GM12878 (cell line): Measurements from ENCODE around the gene ADCYAP1. TPM values are rescaled to one million over a fixed set of nuclear protein-coding genes. Genes with fewer than 3 reads are reported as not detected.

Experiments used
- ATAC-seq: fragments of 200-7000 bp; cut with Tn5 transposase; 3 replicates; pipeline ENCODE4 v1.9.1; 2020; ENCODE audit warnings: mild to moderate bottlenecking, moderate library complexity
- BruUV-seq: library from RNA; stranded (reverse); fragments of 400-500 nt; replicated peaks from 2 replicates; lab custom pipeline; 2021; lab: Mats Ljungman, UMichigan
- CTCF ChIA-PET: fragments of 300-600 bp; sonication (Branson Sonifier 250); formaldehyde crosslinking; extraction: SDS; loops from one replicate; lab custom pipeline; 2021; ENCODE audit warnings: inconsistent platforms; lab: Yijun Ruan, JAX
- POLR2A ChIA-PET: fragments of 350-600 bp; formaldehyde crosslinking; extraction: SDS; loops from one replicate; lab custom pipeline; 2021; ENCODE audit warnings: inconsistent platforms; lab: Charles Lee
- RAD21 ChIA-PET: fragments of 300-600 bp; sonication (Branson Sonifier 250); formaldehyde crosslinking; loops from one replicate; lab custom pipeline; 2023; ENCODE audit warnings: antibody characterized with exemption; ENCODE audit not compliant: unreplicated experiment; lab: Charles Lee
- SMC1A ChIA-PET: fragments of 300-600 bp; sonication (Branson Sonifier 250); formaldehyde crosslinking; loops from one replicate; lab custom pipeline; 2023; ENCODE audit not compliant: unreplicated experiment, uncharacterized antibody; lab: Charles Lee
- DNase-seq: peaks from one replicate; pipeline ENCODE4 v3.0.0-alpha.2; 2011; ENCODE audit warnings: low read depth, low spot score
- FAIRE-seq: peaks from 3 replicates; lab custom pipeline; 2011; peaks lifted over from hg19 to GRCh38; lab: Jason Lieb, UNC
- H2AFZ ChIP-seq: 2 replicates; pipeline ENCODE4 v1.6.0; 2011; ENCODE audit warnings: low read depth, low read length, control low read depth; ENCODE audit not compliant: control insufficient read depth
- H3K27ac ChIP-seq: 2 replicates; pipeline ENCODE4 v1.5.1; 2011; ENCODE audit warnings: control low read depth; ENCODE audit not compliant: control insufficient read depth, insufficient read depth
- H3K27me3 ChIP-seq, 2 experiments: replicated peaks in 1 of 2; 2 replicates each; pipeline versions ENCODE4 v1.6.0 to v1.6.1; 2011; ENCODE audit warnings: low read length in 1 of 2; ENCODE audit not compliant: control insufficient read depth in 2 of 2, insufficient read depth in 2 of 2
- H3K36me3 ChIP-seq, 2 experiments: 2 replicates each; pipeline ENCODE4 v1.5.1; 2011; ENCODE audit warnings: low read length in 1 of 2; ENCODE audit not compliant: control insufficient read depth in 2 of 2, insufficient read depth in 2 of 2
- H3K4me1 ChIP-seq: 2 replicates; pipeline ENCODE4 v1.6.1; 2011; ENCODE audit warnings: mild to moderate bottlenecking, low read length, moderate library complexity, mixed read lengths; ENCODE audit not compliant: control insufficient read depth, insufficient read depth
- H3K4me2 ChIP-seq: 2 replicates; pipeline ENCODE4 v1.6.0; 2011; ENCODE audit warnings: control low read depth; ENCODE audit not compliant: control insufficient read depth, insufficient read depth
- H3K4me3 ChIP-seq: fragments of 200-600 bp; sonication (generic); 2 replicates; pipeline ENCODE4 v1.5.1; 2016
- H3K79me2 ChIP-seq: 2 replicates; pipeline ENCODE4 v1.6.0; 2011; ENCODE audit warnings: low read length; ENCODE audit not compliant: control insufficient read depth, insufficient read depth
- H3K9ac ChIP-seq: 2 replicates; pipeline ENCODE4 v1.8.0; 2011; ENCODE audit warnings: low read length, control low read depth, mixed read lengths; ENCODE audit not compliant: control insufficient read depth, insufficient read depth
- H3K9me3 ChIP-seq: replicated peaks from 3 replicates; pipeline ENCODE4 v1.5.1; 2011; ENCODE audit warnings: mild to moderate bottlenecking, low read length; ENCODE audit not compliant: control insufficient read depth, insufficient read depth
- H4K20me1 ChIP-seq: 2 replicates; pipeline ENCODE4 v1.6.0; 2011; ENCODE audit not compliant: control insufficient read depth, insufficient read depth
- CBX5 ChIP-seq: sonication (generic); IDR thresholded peaks from 2 replicates; pipeline ENCODE4 v1.6.1; 2016; ENCODE audit warnings: low read depth, moderate library complexity, mild to moderate bottlenecking, inconsistent platforms
- DPF2 ChIP-seq: fragments of 450-650 bp; IDR thresholded peaks from 2 replicates; pipeline ENCODE4 v1.6.1; 2017; ENCODE audit warnings: mild to moderate bottlenecking
- HCFC1 ChIP-seq: fragments of 150-350 bp; IDR thresholded peaks from 2 replicates; pipeline ENCODE4 v1.6.1; 2014; ENCODE audit warnings: low read length
- IRF5 ChIP-seq: fragments of 450-650 bp; IDR thresholded peaks from 2 replicates; pipeline ENCODE4 v1.6.1; 2017; ENCODE audit warnings: borderline replicate concordance
- LARP7 ChIP-seq: fragments of 450-650 bp; IDR thresholded peaks from 2 replicates; pipeline ENCODE4 v1.6.1; 2017; ENCODE audit warnings: mild to moderate bottlenecking
- MYC ChIP-seq: IDR thresholded peaks from 2 replicates; pipeline ENCODE4 v1.6.1; 2011; ENCODE audit warnings: mild to moderate bottlenecking, low read length, moderate library complexity, inconsistent platforms; ENCODE audit not compliant: insufficient read depth, insufficient replicate concordance, insufficient read length, severe bottlenecking
- NFXL1 ChIP-seq: fragments of 450-650 bp; IDR thresholded peaks from 2 replicates; pipeline ENCODE4 v1.6.1; 2017; ENCODE audit warnings: antibody characterized with exemption, mild to moderate bottlenecking, borderline replicate concordance
- NR2C2 ChIP-seq: IDR thresholded peaks from 2 replicates; pipeline ENCODE4 v1.6.1; 2011; ENCODE audit warnings: borderline replicate concordance, low read depth; ENCODE audit not compliant: control insufficient read depth, insufficient read length
- SMAD1 ChIP-seq: fragments of 450-650 bp; IDR thresholded peaks from 2 replicates; pipeline ENCODE4 v1.6.1; 2018; ENCODE audit warnings: mild to moderate bottlenecking, low read depth; ENCODE audit not compliant: partially characterized antibody
- TARDBP ChIP-seq: IDR thresholded peaks from 2 replicates; pipeline ENCODE4 v1.6.1; 2016; ENCODE audit warnings: borderline replicate concordance
- TCF3 ChIP-seq: IDR thresholded peaks from 2 replicates; pipeline ENCODE4 v1.6.1; 2012; ENCODE audit warnings: low read depth, mild to moderate bottlenecking, low read length, borderline replicate concordance; ENCODE audit not compliant: insufficient read depth
- USF2 ChIP-seq: IDR thresholded peaks from 2 replicates; pipeline ENCODE4 v1.6.1; 2011; ENCODE audit warnings: low read depth, low read length, improper control_type of control experiment, borderline replicate concordance
- YBX1 ChIP-seq: fragments of 450-650 bp; IDR thresholded peaks from 2 replicates; pipeline ENCODE4 v1.6.1; 2016; ENCODE audit warnings: antibody characterized with exemption
- ZBED1 ChIP-seq: IDR thresholded peaks from 2 replicates; pipeline ENCODE4 v1.6.1; 2016; ENCODE audit warnings: borderline replicate concordance
- ZNF622 ChIP-seq: fragments of 450-650 bp; IDR thresholded peaks from 2 replicates; pipeline ENCODE4 v1.6.1; 2017; ENCODE audit warnings: mild to moderate bottlenecking, inconsistent platforms
- WGBS: methylation state at CpG from one replicate; pipeline ENCODE4 v1.1.6; 2016; ENCODE audit warnings: low lambda C conversion rate; ENCODE audit not compliant: insufficient replicate concordance, insufficient coverage; ENCODE audit errors: missing lambda C conversion rate; 5-methylcytosine and 5-hydroxymethylcytosine counted together
- in situ Hi-C: fragments of 300-500 bp; cut with MboI; formaldehyde crosslinking; loops from 9 replicates; pipeline ENCODE4 v1.14.3; 2018; ENCODE audit warnings: mixed read lengths
- intact Hi-C: fragments of 100-400 bp; cut with micrococcal nuclease; formaldehyde crosslinking; loops from one replicate; pipeline ENCODE4 v1.14.2; 2022; ENCODE audit not compliant: unreplicated experiment
- polyA plus RNA-seq, 11 experiments: library from polyadenylated mRNA; depleted of rRNA in 4 of 11; unstranded in 6 of 11; stranded (reverse) in 5 of 11; fragments of >200 nt; fragmentation: Nextera tagmentation in 4 of 11; fragmentation: Illumina TruSeq in 1 of 11; extraction: Ambion mirVana in 4 of 11; extraction: Trizol in 1 of 11; gene quantifications; 1 replicate in 1 of 11; 2 replicates in 10 of 11; pipeline versions ENCODE4 v1.2.1 to v1.2.3, GENCODE V29; 2011 to 2016; ENCODE audit warnings: inconsistent platforms in 2 of 11, missing spikeins in 2 of 11, low read depth in 1 of 11
- total RNA-seq, 4 experiments: library from RNA; depleted of rRNA in 3 of 4; stranded (reverse); fragments of >200 nt in 3 of 4; fragmentation: Illumina TruSeq in 1 of 4; extraction: Trizol in 1 of 4; gene quantifications; 2 replicates each; pipeline versions ENCODE4 v1.2.1 to v1.2.3, GENCODE V29; 2013 to 2021
- TF ChIP-seq, protein P1 (sequence below): IDR thresholded peaks from 2 replicates; pipeline ENCODE4 v1.6.1; 2012; ENCODE audit warnings: low read depth, low read length, improper control_type of control experiment
- TF ChIP-seq, protein P2 (sequence below): fragments of 450-650 bp; IDR thresholded peaks from 2 replicates; pipeline ENCODE4 v1.6.1; 2018; ENCODE audit warnings: borderline replicate concordance, mild to moderate bottlenecking; ENCODE audit not compliant: partially characterized antibody

ADCYAP1 gene
- total and polyA plus RNA-seq, 10 of the 15 experiments (the other 5 are each of a cell fraction or from before 2014, with no cell fraction given) = 0.02 TPM; not detected in 9

DNA sequence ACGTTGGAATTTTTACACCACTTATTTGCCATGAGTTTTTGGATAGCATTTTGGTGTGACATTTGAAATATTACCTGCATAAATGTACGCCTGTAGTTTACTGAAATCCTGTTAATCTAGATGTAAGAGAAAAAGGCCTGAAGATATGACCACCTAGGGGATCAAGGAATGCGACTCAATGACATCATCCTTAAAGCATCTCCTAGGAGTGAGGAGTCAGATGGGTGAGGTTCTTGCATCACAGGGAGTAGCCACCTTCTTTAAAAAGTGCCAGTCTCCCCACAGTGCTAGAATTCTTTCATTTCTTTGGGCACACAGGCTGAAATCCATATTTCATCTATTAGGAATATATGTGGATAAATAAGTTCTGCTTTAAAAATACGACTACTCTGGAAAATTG is 34.5 kb downstream of the ADCYAP1 start (continued):
- TF ChIP-seq USF2 = no peak
- no peak for TF ChIP-seq TCF3
- no peak for TF ChIP-seq YBX1
- no peak for TF ChIP-seq TARDBP
- TF ChIP-seq, protein P1, sequence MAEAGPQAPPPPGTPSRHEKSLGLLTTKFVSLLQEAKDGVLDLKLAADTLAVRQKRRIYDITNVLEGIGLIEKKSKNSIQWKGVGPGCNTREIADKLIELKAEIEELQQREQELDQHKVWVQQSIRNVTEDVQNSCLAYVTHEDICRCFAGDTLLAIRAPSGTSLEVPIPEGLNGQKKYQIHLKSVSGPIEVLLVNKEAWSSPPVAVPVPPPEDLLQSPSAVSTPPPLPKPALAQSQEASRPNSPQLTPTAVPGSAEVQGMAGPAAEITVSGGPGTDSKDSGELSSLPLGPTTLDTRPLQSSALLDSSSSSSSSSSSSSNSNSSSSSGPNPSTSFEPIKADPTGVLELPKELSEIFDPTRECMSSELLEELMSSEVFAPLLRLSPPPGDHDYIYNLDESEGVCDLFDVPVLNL = no peak
- no peak for TF ChIP-seq ZNF622
- no peak for TF ChIP-seq LARP7
- TF ChIP-seq SMAD1 = no peak
- TF ChIP-seq HCFC1 = no peak
- no peak for TF ChIP-seq IRF5
- TF ChIP-seq, all 136 proteins: peak for 0

- H3K27ac ChIP-seq = no peak overlapping the region
- SMC1A ChIA-PET = no interaction called here
- no peak overlapping the region for H2AFZ ChIP-seq
- no peak for DNase-seq
- no peaks in the 10 kb centered on the region; a peak in 1 of 4 replicates for H3K27me3 ChIP-seq
- H3K9me3 ChIP-seq = no peaks in the 10 kb centered on the region
- H3K9ac ChIP-seq = no peak overlapping the region
- RAD21 ChIA-PET = no interaction called here
- BruUV-seq = no TSS peak
- ATAC-seq = no peak
- CTCF ChIA-PET = no interaction called here
- no peak overlapping the region for H3K4me2 ChIP-seq
- WGBS = 32% methylated on average over 4 of the region's 4 CpGs
- H3K4me3 ChIP-seq = no peak overlapping the region
- H4K20me1 ChIP-seq = no peaks in the 10 kb centered on the region
- no peaks in the 10 kb centered on the region for H3K79me2 ChIP-seq
- in situ Hi-C loops = no loop called here
- H3K36me3 ChIP-seq = no peaks in the 10 kb centered on the region
- H3K4me1 ChIP-seq = no peaks in the 10 kb centered on the region
- intact Hi-C loops = no loop called here
- POLR2A ChIA-PET = no interaction called here
- no peak for FAIRE-seq
- TF ChIP-seq NFXL1 (no peak), CBX5 (no peak), MYC (no peak), YBX1 (no peak), DPF2 (no peak), NR2C2 (no peak), HCFC1 (no peak), TCF3 (no peak), ZBED1 (no peak)
- TF ChIP-seq, protein P2, sequence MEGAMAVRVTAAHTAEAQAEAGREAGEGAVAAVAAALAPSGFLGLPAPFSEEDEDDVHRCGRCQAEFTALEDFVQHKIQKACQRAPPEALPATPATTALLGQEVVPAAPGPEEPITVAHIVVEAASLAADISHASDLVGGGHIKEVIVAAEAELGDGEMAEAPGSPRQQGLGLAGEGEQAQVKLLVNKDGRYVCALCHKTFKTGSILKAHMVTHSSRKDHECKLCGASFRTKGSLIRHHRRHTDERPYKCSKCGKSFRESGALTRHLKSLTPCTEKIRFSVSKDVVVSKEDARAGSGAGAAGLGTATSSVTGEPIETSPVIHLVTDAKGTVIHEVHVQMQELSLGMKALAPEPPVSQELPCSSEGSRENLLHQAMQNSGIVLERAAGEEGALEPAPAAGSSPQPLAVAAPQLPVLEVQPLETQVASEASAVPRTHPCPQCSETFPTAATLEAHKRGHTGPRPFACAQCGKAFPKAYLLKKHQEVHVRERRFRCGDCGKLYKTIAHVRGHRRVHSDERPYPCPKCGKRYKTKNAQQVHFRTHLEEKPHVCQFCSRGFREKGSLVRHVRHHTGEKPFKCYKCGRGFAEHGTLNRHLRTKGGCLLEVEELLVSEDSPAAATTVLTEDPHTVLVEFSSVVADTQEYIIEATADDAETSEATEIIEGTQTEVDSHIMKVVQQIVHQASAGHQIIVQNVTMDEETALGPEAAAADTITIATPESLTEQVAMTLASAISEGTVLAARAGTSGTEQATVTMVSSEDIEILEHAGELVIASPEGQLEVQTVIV = no peak
Observed at GRCh38 chr18:939958-940357, 35.3 kb downstream of the ADCYAP1 start.
